GM12878 (cell line): Measurements from ENCODE around the gene PRR13. TPM values are rescaled to one million over a fixed set of nuclear protein-coding genes. Genes with fewer than 3 reads are reported as not detected.

Experiments used
- ATAC-seq: fragments of 200-7000 bp; cut with Tn5 transposase; 3 replicates; pipeline ENCODE4 v1.9.1; 2020; ENCODE audit warnings: mild to moderate bottlenecking, moderate library complexity
- BruUV-seq: library from RNA; stranded (reverse); fragments of 400-500 nt; replicated peaks from 2 replicates; lab custom pipeline; 2021; lab: Mats Ljungman, UMichigan
- CTCF ChIA-PET: fragments of 300-600 bp; sonication (Branson Sonifier 250); formaldehyde crosslinking; extraction: SDS; loops from one replicate; lab custom pipeline; 2021; ENCODE audit warnings: inconsistent platforms; lab: Yijun Ruan, JAX
- POLR2A ChIA-PET: fragments of 350-600 bp; formaldehyde crosslinking; extraction: SDS; loops from one replicate; lab custom pipeline; 2021; ENCODE audit warnings: inconsistent platforms; lab: Charles Lee
- RAD21 ChIA-PET: fragments of 300-600 bp; sonication (Branson Sonifier 250); formaldehyde crosslinking; loops from one replicate; lab custom pipeline; 2023; ENCODE audit warnings: antibody characterized with exemption; ENCODE audit not compliant: unreplicated experiment; lab: Charles Lee
- SMC1A ChIA-PET: fragments of 300-600 bp; sonication (Branson Sonifier 250); formaldehyde crosslinking; loops from one replicate; lab custom pipeline; 2023; ENCODE audit not compliant: unreplicated experiment, uncharacterized antibody; lab: Charles Lee
- DNase-seq: peaks from one replicate; pipeline ENCODE4 v3.0.0-alpha.2; 2011; ENCODE audit warnings: low read depth, low spot score
- FAIRE-seq: peaks from 3 replicates; lab custom pipeline; 2011; peaks lifted over from hg19 to GRCh38; lab: Jason Lieb, UNC
- H2AFZ ChIP-seq: 2 replicates; pipeline ENCODE4 v1.6.0; 2011; ENCODE audit warnings: low read depth, low read length, control low read depth; ENCODE audit not compliant: control insufficient read depth
- H3K27ac ChIP-seq: 2 replicates; pipeline ENCODE4 v1.5.1; 2011; ENCODE audit warnings: control low read depth; ENCODE audit not compliant: control insufficient read depth, insufficient read depth
- H3K27me3 ChIP-seq, 2 experiments: replicated peaks in 1 of 2; 2 replicates each; pipeline versions ENCODE4 v1.6.0 to v1.6.1; 2011; ENCODE audit warnings: low read length in 1 of 2; ENCODE audit not compliant: control insufficient read depth in 2 of 2, insufficient read depth in 2 of 2
- H3K36me3 ChIP-seq, 2 experiments: 2 replicates each; pipeline ENCODE4 v1.5.1; 2011; ENCODE audit warnings: low read length in 1 of 2; ENCODE audit not compliant: control insufficient read depth in 2 of 2, insufficient read depth in 2 of 2
- H3K4me1 ChIP-seq: 2 replicates; pipeline ENCODE4 v1.6.1; 2011; ENCODE audit warnings: mild to moderate bottlenecking, low read length, moderate library complexity, mixed read lengths; ENCODE audit not compliant: control insufficient read depth, insufficient read depth
- H3K4me2 ChIP-seq: 2 replicates; pipeline ENCODE4 v1.6.0; 2011; ENCODE audit warnings: control low read depth; ENCODE audit not compliant: control insufficient read depth, insufficient read depth
- H3K4me3 ChIP-seq: fragments of 200-600 bp; sonication (generic); 2 replicates; pipeline ENCODE4 v1.5.1; 2016
- H3K79me2 ChIP-seq: 2 replicates; pipeline ENCODE4 v1.6.0; 2011; ENCODE audit warnings: low read length; ENCODE audit not compliant: control insufficient read depth, insufficient read depth
- H3K9ac ChIP-seq: 2 replicates; pipeline ENCODE4 v1.8.0; 2011; ENCODE audit warnings: low read length, control low read depth, mixed read lengths; ENCODE audit not compliant: control insufficient read depth, insufficient read depth
- H3K9me3 ChIP-seq: replicated peaks from 3 replicates; pipeline ENCODE4 v1.5.1; 2011; ENCODE audit warnings: mild to moderate bottlenecking, low read length; ENCODE audit not compliant: control insufficient read depth, insufficient read depth
- H4K20me1 ChIP-seq: 2 replicates; pipeline ENCODE4 v1.6.0; 2011; ENCODE audit not compliant: control insufficient read depth, insufficient read depth
- HDAC6 ChIP-seq: fragments of 200-600 bp; sonication (generic); IDR thresholded peaks from one replicate; pipeline ENCODE4 v1.8.0; 2017; ENCODE audit warnings: antibody characterized with exemption; ENCODE audit not compliant: unreplicated experiment
- LARP7 ChIP-seq: fragments of 450-650 bp; IDR thresholded peaks from 2 replicates; pipeline ENCODE4 v1.6.1; 2017; ENCODE audit warnings: mild to moderate bottlenecking
- MEF2B ChIP-seq: fragments of 450-650 bp; IDR thresholded peaks from 2 replicates; pipeline ENCODE4 v1.6.1; 2018; ENCODE audit warnings: mild to moderate bottlenecking, moderate library complexity; ENCODE audit not compliant: partially characterized antibody, poor library complexity, severe bottlenecking
- NFIC ChIP-seq: IDR thresholded peaks from 2 replicates; pipeline ENCODE4 v1.6.1; 2012; ENCODE audit warnings: low read depth, mild to moderate bottlenecking, inconsistent platforms, low read length, moderate library complexity
- NFYB ChIP-seq: IDR thresholded peaks from 2 replicates; pipeline ENCODE4 v1.6.1; 2011; ENCODE audit warnings: low read depth, mild to moderate bottlenecking, low read length, improper control_type of control experiment, moderate library complexity; ENCODE audit not compliant: insufficient read depth
- PAX8 ChIP-seq: fragments of 450-650 bp; IDR thresholded peaks from 2 replicates; pipeline ENCODE4 v1.6.1; 2017; ENCODE audit warnings: mild to moderate bottlenecking, moderate library complexity
- SP1 ChIP-seq: IDR thresholded peaks from one replicate; pipeline ENCODE4 v1.6.1; 2011; ENCODE audit warnings: low read depth, low read length
- STAT1 ChIP-seq: fragments of 450-650 bp; conservative IDR thresholded peaks from 2 replicates; pipeline ENCODE4 v1.6.1; 2014; ENCODE audit warnings: antibody characterized with exemption, mild to moderate bottlenecking
- ZNF207 ChIP-seq: fragments of 450-650 bp; IDR thresholded peaks from 2 replicates; pipeline ENCODE4 v1.6.1; 2014; ENCODE audit warnings: antibody characterized with exemption, mild to moderate bottlenecking, borderline replicate concordance
- WGBS: methylation state at CpG from one replicate; pipeline ENCODE4 v1.1.6; 2016; ENCODE audit warnings: low lambda C conversion rate; ENCODE audit not compliant: insufficient replicate concordance, insufficient coverage; ENCODE audit errors: missing lambda C conversion rate; 5-methylcytosine and 5-hydroxymethylcytosine counted together
- in situ Hi-C: fragments of 300-500 bp; cut with MboI; formaldehyde crosslinking; loops from 9 replicates; pipeline ENCODE4 v1.14.3; 2018; ENCODE audit warnings: mixed read lengths
- intact Hi-C: fragments of 100-400 bp; cut with micrococcal nuclease; formaldehyde crosslinking; loops from one replicate; pipeline ENCODE4 v1.14.2; 2022; ENCODE audit not compliant: unreplicated experiment
- polyA plus RNA-seq, 11 experiments: library from polyadenylated mRNA; depleted of rRNA in 4 of 11; unstranded in 6 of 11; stranded (reverse) in 5 of 11; fragments of >200 nt; fragmentation: Nextera tagmentation in 4 of 11; fragmentation: Illumina TruSeq in 1 of 11; extraction: Ambion mirVana in 4 of 11; extraction: Trizol in 1 of 11; gene quantifications; 1 replicate in 1 of 11; 2 replicates in 10 of 11; pipeline versions ENCODE4 v1.2.1 to v1.2.3, GENCODE V29; 2011 to 2016; ENCODE audit warnings: inconsistent platforms in 2 of 11, missing spikeins in 2 of 11, low read depth in 1 of 11
- total RNA-seq, 4 experiments: library from RNA; depleted of rRNA in 3 of 4; stranded (reverse); fragments of >200 nt in 3 of 4; fragmentation: Illumina TruSeq in 1 of 4; extraction: Trizol in 1 of 4; gene quantifications; 2 replicates each; pipeline versions ENCODE4 v1.2.1 to v1.2.3, GENCODE V29; 2013 to 2021
- TF ChIP-seq, protein P1 (sequence below): IDR thresholded peaks from 2 replicates; pipeline ENCODE4 v1.6.1; 2011; ENCODE audit warnings: low read depth, mild to moderate bottlenecking, low read length, moderate library complexity, borderline replicate concordance; ENCODE audit errors: extremely low read depth
- TF ChIP-seq, protein P2 (sequence below): IDR thresholded peaks from 2 replicates; pipeline ENCODE4 v1.6.1; 2012; ENCODE audit warnings: low read depth, low read length, improper control_type of control experiment
- TF ChIP-seq, protein P3 (sequence below): fragments of 450-650 bp; IDR thresholded peaks from 2 replicates; pipeline ENCODE4 v1.6.1; 2017; ENCODE audit warnings: antibody characterized with exemption, mild to moderate bottlenecking, moderate library complexity
- TF ChIP-seq, protein P4 (sequence below): fragments of 450-650 bp; conservative IDR thresholded peaks from 2 replicates; pipeline ENCODE4 v1.6.1; 2017; ENCODE audit warnings: mild to moderate bottlenecking, moderate library complexity

The PRR13 gene
- total and polyA plus RNA-seq, 10 of the 15 experiments (the other 5 are each of a cell fraction or from before 2014, with no cell fraction given): 94.2 to 462 (median 276) TPM

DNA sequence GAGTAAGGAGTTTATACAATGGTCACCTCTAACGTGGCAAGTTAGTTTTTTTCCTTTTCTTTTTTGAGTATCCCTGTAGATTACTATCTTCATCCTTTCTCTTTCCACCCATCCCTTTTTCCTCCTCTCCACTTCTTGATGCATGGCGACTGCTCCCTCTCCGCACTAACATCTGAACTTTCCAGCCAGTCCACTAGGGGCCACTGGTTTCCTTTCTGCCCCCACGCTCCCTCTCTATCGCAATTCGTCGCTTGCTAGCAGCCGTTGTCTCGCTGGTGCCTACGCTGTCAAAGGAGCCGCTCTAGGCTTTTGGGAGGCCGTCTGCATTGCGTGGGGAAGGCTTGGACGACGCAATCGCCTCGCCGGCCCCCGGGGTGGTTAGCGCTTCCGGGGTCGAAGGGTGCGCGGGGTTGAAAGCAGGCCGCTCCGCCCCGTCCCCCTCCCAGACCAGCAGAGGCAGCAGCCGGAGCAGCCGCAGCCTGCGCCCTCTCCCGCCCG lies 10.2 kb downstream of the PRR13 start, which contains the start of gene PCBP2 (continued):
- TF ChIP-seq NFIC (no peak; the same call in 1 of the 2 replicates), MEF2B (no peak)
- TF ChIP-seq, protein P1, sequence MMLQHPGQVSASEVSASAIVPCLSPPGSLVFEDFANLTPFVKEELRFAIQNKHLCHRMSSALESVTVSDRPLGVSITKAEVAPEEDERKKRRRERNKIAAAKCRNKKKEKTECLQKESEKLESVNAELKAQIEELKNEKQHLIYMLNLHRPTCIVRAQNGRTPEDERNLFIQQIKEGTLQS: no peak
- TF ChIP-seq, protein P2, sequence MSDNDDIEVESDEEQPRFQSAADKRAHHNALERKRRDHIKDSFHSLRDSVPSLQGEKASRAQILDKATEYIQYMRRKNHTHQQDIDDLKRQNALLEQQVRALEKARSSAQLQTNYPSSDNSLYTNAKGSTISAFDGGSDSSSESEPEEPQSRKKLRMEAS: peak; percentile 23; the same call in 1 of the 2 replicates
- TF ChIP-seq, protein P3, sequence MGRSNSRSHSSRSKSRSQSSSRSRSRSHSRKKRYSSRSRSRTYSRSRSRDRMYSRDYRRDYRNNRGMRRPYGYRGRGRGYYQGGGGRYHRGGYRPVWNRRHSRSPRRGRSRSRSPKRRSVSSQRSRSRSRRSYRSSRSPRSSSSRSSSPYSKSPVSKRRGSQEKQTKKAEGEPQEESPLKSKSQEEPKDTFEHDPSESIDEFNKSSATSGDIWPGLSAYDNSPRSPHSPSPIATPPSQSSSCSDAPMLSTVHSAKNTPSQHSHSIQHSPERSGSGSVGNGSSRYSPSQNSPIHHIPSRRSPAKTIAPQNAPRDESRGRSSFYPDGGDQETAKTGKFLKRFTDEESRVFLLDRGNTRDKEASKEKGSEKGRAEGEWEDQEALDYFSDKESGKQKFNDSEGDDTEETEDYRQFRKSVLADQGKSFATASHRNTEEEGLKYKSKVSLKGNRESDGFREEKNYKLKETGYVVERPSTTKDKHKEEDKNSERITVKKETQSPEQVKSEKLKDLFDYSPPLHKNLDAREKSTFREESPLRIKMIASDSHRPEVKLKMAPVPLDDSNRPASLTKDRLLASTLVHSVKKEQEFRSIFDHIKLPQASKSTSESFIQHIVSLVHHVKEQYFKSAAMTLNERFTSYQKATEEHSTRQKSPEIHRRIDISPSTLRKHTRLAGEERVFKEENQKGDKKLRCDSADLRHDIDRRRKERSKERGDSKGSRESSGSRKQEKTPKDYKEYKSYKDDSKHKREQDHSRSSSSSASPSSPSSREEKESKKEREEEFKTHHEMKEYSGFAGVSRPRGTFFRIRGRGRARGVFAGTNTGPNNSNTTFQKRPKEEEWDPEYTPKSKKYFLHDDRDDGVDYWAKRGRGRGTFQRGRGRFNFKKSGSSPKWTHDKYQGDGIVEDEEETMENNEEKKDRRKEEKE: no peak

DNA sequence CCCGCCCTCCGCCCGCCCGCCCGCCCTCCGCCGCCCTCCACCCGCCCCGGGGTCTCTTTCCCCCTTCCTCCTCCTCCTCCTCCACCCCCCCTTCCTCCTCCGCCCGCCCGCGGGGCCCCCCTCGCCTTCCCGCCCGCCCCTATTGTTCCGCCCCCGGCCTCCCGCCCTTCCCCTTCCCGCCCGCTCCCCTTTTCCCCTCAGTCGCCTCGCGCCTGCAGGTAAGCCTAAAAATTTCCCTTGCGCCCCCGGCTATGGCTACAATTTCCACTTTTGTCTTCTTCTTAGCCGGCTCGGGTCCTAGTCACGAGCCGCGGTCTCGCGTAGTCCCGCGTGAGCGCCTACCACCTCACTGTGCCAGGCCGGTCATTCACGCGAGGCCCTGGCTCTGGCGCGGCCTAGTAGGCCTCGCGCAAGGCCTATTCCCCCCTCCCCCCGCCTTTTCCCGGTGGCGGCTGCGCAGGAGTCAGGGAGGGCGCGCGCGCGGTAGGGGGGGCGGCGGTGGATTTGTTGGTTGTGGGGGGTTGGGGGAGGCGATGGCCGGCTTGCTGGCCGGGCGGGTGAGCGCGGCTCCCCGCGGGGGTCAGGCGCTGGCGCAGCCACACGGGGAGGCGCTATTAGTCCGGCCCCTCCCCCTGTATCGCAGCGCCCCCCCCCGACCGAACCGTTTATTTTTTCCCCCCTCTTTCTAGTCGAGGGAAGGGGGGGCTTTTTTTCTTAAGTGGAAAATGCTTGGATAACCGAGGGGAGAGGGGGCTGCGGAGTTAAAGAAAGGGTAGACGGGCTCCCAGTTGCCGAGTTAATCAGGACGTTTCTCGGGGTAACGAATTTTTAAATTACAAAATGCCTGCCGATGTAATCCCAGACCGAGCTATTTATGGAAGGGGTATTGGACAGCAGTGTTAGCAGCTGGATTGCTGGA lies 10.9 kb downstream of the PRR13 start:
- H4K20me1 ChIP-seq: peaks cover 10% of the 10 kb centered on the region
- CTCF ChIA-PET: interaction anchor here (0.6 to 4.9 kb wide), 4 partner anchors 23 to 124 kb away, joined by 3 to 30 read pairs (median 3); no protein-coding TSS in a partner anchor
- H3K4me2 ChIP-seq: peak overlapping the region; percentile 83
- peak; percentile 80 for ATAC-seq
- peaks cover 45% of the 10 kb centered on the region for H3K79me2 ChIP-seq
- in situ Hi-C loops: no loop called here
- intact Hi-C loops: loop anchor here (2.0 to 5.0 kb wide), 2 partner anchors 50 to 72 kb away; partner anchors contain the start of genes SP1 and TARBP2
- WGBS: 1% methylated on average over 38 of the region's 82 CpGs
- peaks cover 5% of the 10 kb centered on the region for H3K4me1 ChIP-seq
- RAD21 ChIA-PET: no interaction called here
- no peak for DNase-seq
- no peak for FAIRE-seq
- no peaks in the 10 kb centered on the region for H3K9me3 ChIP-seq
- H3K27me3 ChIP-seq: no peaks in the 10 kb centered on the region
- BruUV-seq: no TSS peak
- POLR2A ChIA-PET: interaction anchor here (0.6 to 1.2 kb wide), 4 partner anchors 19 to 272 kb away, joined by 3 to 4 read pairs (median 4); partner anchors contain the start of genes CSAD and ZNF740
- SMC1A ChIA-PET: interaction anchor here (0.6 to 1.0 kb wide), 2 partner anchors 24 to 42 kb away, joined by 3 read pairs; no protein-coding TSS in a partner anchor
- H3K27ac ChIP-seq: peak overlapping the region; percentile 92
- peaks cover 7 to 31% of the 10 kb centered on the region in 2 experiments for H3K36me3 ChIP-seq
- peak overlapping the region; percentile 97 for H3K4me3 ChIP-seq
- peak overlapping the region; percentile 96 for H3K9ac ChIP-seq
- H2AFZ ChIP-seq: no peak overlapping the region
- no peak for TF ChIP-seq STAT1
- TF ChIP-seq, protein P4, sequence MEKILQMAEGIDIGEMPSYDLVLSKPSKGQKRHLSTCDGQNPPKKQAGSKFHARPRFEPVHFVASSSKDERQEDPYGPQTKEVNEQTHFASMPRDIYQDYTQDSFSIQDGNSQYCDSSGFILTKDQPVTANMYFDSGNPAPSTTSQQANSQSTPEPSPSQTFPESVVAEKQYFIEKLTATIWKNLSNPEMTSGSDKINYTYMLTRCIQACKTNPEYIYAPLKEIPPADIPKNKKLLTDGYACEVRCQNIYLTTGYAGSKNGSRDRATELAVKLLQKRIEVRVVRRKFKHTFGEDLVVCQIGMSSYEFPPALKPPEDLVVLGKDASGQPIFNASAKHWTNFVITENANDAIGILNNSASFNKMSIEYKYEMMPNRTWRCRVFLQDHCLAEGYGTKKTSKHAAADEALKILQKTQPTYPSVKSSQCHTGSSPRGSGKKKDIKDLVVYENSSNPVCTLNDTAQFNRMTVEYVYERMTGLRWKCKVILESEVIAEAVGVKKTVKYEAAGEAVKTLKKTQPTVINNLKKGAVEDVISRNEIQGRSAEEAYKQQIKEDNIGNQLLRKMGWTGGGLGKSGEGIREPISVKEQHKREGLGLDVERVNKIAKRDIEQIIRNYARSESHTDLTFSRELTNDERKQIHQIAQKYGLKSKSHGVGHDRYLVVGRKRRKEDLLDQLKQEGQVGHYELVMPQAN: peak; percentile 69
- TF ChIP-seq HDAC6: no peak
- peak; percentile 82 for TF ChIP-seq LARP7
- no peak for TF ChIP-seq NFYB
- no peak for TF ChIP-seq PAX8
- no peak for TF ChIP-seq ZNF207
- TF ChIP-seq SP1: no peak
- TF ChIP-seq MEF2B: no peak
